HCT116 (cell line): ENCODE measurements around the gene CGA. TPM values are rescaled to one million over a fixed set of nuclear protein-coding genes. Genes with fewer than 3 reads are reported as not detected.

Experiments
- ATAC-seq: fragments of 200-7000 bp; cut with Tn5 transposase; 2 replicates; pipeline ENCODE4 v1.9.1; 2020; ENCODE audit warnings: mild to moderate bottlenecking, moderate library complexity
- BruUV-seq: library from RNA; stranded (reverse); fragments of 400-500 nt; replicated peaks from 2 replicates; lab custom pipeline; 2021; lab: Mats Ljungman, UMichigan
- CTCF ChIA-PET: fragments of 300-600 bp; sonication (Branson Sonifier 250); formaldehyde crosslinking; loops from one replicate; lab custom pipeline; 2021; ENCODE audit warnings: antibody characterized with exemption; lab: Charles Lee
- POLR2A ChIA-PET: fragments of 300-600, 350-600 bp; sonication (Branson Sonifier 250); formaldehyde crosslinking; loops from one replicate; lab custom pipeline; 2021; ENCODE audit warnings: antibody characterized with exemption; lab: Charles Lee
- RAD21 ChIA-PET, 2 experiments: fragments of 300-600 bp; sonication (Branson Sonifier 250); formaldehyde crosslinking; loops; one replicate each; lab custom pipeline; 2023; ENCODE audit warnings: low total read pairs in 2 of 2; ENCODE audit not compliant: uncharacterized antibody in 2 of 2, unreplicated experiment in 2 of 2, low non-redundant PET in 1 of 2; lab: Charles Lee
- DNase-seq: peaks from one replicate; pipeline ENCODE4 v3.0.0-alpha.2; 2010; ENCODE audit warnings: low read depth, low spot score
- H2AFZ ChIP-seq: fragments of 200-600 bp; shearing (Covaris generic), sonication (generic); 2 replicates; pipeline ENCODE4 v1.6.1; 2017; ENCODE audit warnings: low read depth, mixed run types, mixed read lengths, antibody characterized with exemption, low read length; ENCODE audit not compliant: poor library complexity, severe bottlenecking
- H3K27ac ChIP-seq: 2 replicates; pipeline ENCODE4 v1.5.1; 2012; ENCODE audit warnings: low read depth, low read length
- H3K27me3 ChIP-seq: fragments of 200-600 bp; sonication (generic); 2 replicates; pipeline ENCODE4 v1.6.1; 2016; ENCODE audit warnings: mixed run types, low read length, mixed read lengths; ENCODE audit not compliant: insufficient read depth
- H3K36me3 ChIP-seq, 2 experiments: fragments of 200-500 bp in 1 of 2; fragments of 200-600 bp in 1 of 2; sonication (Bioruptor generic) in 1 of 2; sonication (generic) in 1 of 2; 2 replicates each; pipeline versions ENCODE4 v1.5.1 to v1.6.1; 2014 to 2016; ENCODE audit warnings: low read length in 2 of 2, inconsistent platforms in 1 of 2, mixed read lengths in 1 of 2, mixed run types in 1 of 2; ENCODE audit not compliant: insufficient read depth in 2 of 2, control insufficient read depth in 1 of 2
- H3K4me1 ChIP-seq, 2 experiments: fragments of 200-600 bp in 1 of 2; sonication (generic) in 1 of 2; 2 replicates each; pipeline versions ENCODE4 v1.5.1 to v1.6.1; 2012 to 2017; ENCODE audit warnings: low read length in 2 of 2, inconsistent platforms in 1 of 2, mild to moderate bottlenecking in 1 of 2, mixed read lengths in 1 of 2, mixed run types in 1 of 2, moderate library complexity in 1 of 2; ENCODE audit not compliant: insufficient read depth in 2 of 2, control insufficient read depth in 1 of 2
- H3K4me2 ChIP-seq: fragments of 200-600 bp; sonication (generic); 2 replicates; pipeline ENCODE4 v1.6.1; 2017; ENCODE audit warnings: mixed run types, low read length, mixed read lengths
- H3K4me3 ChIP-seq, 2 experiments: fragments of 200-600 bp in 1 of 2; sonication (generic) in 1 of 2; replicated peaks in 1 of 2; 2 replicates each; pipeline ENCODE4 v1.5.1; 2011 to 2016; ENCODE audit warnings: low read length in 2 of 2, control low read depth in 1 of 2, low read depth in 1 of 2, mild to moderate bottlenecking in 1 of 2, mixed read lengths in 1 of 2, mixed run types in 1 of 2
- H3K79me2 ChIP-seq: fragments of 200-600 bp; sonication (generic); 2 replicates; pipeline ENCODE4 v1.6.1; 2017; ENCODE audit warnings: mild to moderate bottlenecking, mixed run types, low read length, moderate library complexity, mixed read lengths; ENCODE audit not compliant: insufficient read depth
- H3K9ac ChIP-seq: fragments of 200-600 bp; sonication (generic); 2 replicates; pipeline ENCODE4 v1.6.1; 2016; ENCODE audit warnings: low read length, mixed read lengths
- H3K9me2 ChIP-seq: fragments of 200-600 bp; sonication (generic), shearing (Covaris generic); 2 replicates; pipeline ENCODE4 v1.6.1; 2017; ENCODE audit warnings: mixed run types, mild to moderate bottlenecking, moderate library complexity; ENCODE audit not compliant: insufficient read depth
- H3K9me3 ChIP-seq, 2 experiments: fragments of 200-500 bp in 1 of 2; fragments of 200-600 bp in 1 of 2; sonication (Bioruptor generic) in 1 of 2; sonication (generic) in 1 of 2; 2 replicates each; pipeline ENCODE4 v1.6.1; 2014 to 2017; ENCODE audit warnings: low read length in 2 of 2, mixed read lengths in 2 of 2, inconsistent platforms in 1 of 2, low read depth in 1 of 2, mild to moderate bottlenecking in 1 of 2, mixed run types in 1 of 2, moderate library complexity in 1 of 2; ENCODE audit not compliant: control insufficient read depth in 1 of 2, insufficient read depth in 1 of 2
- H4K20me1 ChIP-seq: fragments of 200-600 bp; sonication (generic), shearing (Covaris generic); 2 replicates; pipeline ENCODE4 v1.6.1; 2017; ENCODE audit warnings: mixed run types, mild to moderate bottlenecking, moderate library complexity; ENCODE audit not compliant: insufficient read depth
- EGR1 ChIP-seq: IDR thresholded peaks from 2 replicates; pipeline ENCODE4 v1.6.1; 2012; ENCODE audit warnings: low read depth
- EZH2 ChIP-seq: fragments of 200-600 bp; sonication (generic); IDR thresholded peaks from 2 replicates; pipeline ENCODE4 v1.6.1; 2017; ENCODE audit warnings: antibody characterized with exemption, mixed run types
- EZH2phosphoT487 ChIP-seq: fragments of 200-600 bp; IDR thresholded peaks from 2 replicates; pipeline ENCODE4 v1.6.1; 2018; ENCODE audit warnings: antibody characterized with exemption, borderline replicate concordance
- FOSL1 ChIP-seq: IDR thresholded peaks from 2 replicates; pipeline ENCODE4 v1.6.1; 2012; ENCODE audit warnings: low read depth
- JUND ChIP-seq: IDR thresholded peaks from 2 replicates; pipeline ENCODE4 v1.6.1; 2012
- POLR2A ChIP-seq: IDR thresholded peaks from 2 replicates; pipeline ENCODE4 v1.7.0; 2011; ENCODE audit warnings: borderline replicate concordance; ENCODE audit not compliant: insufficient read depth, insufficient read length; ENCODE audit errors: extremely low read depth
- RAD21 ChIP-seq: IDR thresholded peaks from 2 replicates; pipeline ENCODE4 v1.6.1; 2012; ENCODE audit warnings: low read depth, mild to moderate bottlenecking
- SIN3A ChIP-seq: IDR thresholded peaks from 2 replicates; pipeline ENCODE4 v1.6.1; 2012; ENCODE audit warnings: low read depth
- SP1 ChIP-seq: IDR thresholded peaks from 2 replicates; pipeline ENCODE4 v1.6.1; 2012; ENCODE audit warnings: low read depth
- TCF7L2 ChIP-seq: IDR thresholded peaks from 2 replicates; pipeline ENCODE4 v1.7.0; 2011; ENCODE audit warnings: borderline replicate concordance, inconsistent platforms; ENCODE audit not compliant: insufficient read depth, insufficient read length; ENCODE audit errors: extremely low read depth
- intact Hi-C: fragments of 100-400 bp; cut with micrococcal nuclease; formaldehyde crosslinking; loops from 2 replicates; pipeline ENCODE4 v1.10.0; 2022
- total RNA-seq: library from RNA; stranded (reverse); gene quantifications from one replicate; pipeline ENCODE4 v1.2.1, GENCODE V29; 2021; ENCODE audit not compliant: unreplicated experiment
- TF ChIP-seq, protein P1 (sequence below): IDR thresholded peaks from 2 replicates; pipeline ENCODE4 v1.6.1; 2011; ENCODE audit warnings: mild to moderate bottlenecking, low read length, moderate library complexity; ENCODE audit not compliant: insufficient replicate concordance; ENCODE audit errors: extremely low read depth
- TF ChIP-seq, protein P2 (sequence below): IDR thresholded peaks from 2 replicates; pipeline ENCODE4 v1.6.1; 2012
- TF ChIP-seq, protein P3 (sequence below), 3 experiments: fragments of 200-600 bp in 1 of 3; sonication (generic) in 1 of 3; IDR thresholded peaks in 2 of 3; conservative IDR thresholded peaks in 1 of 3; 2 replicates each; pipeline ENCODE4 v1.5.1; 2012 to 2017; ENCODE audit warnings: low read depth in 2 of 3, low read length in 2 of 3, antibody characterized with exemption in 1 of 3, borderline replicate concordance in 1 of 3, control low read depth in 1 of 3, mild to moderate bottlenecking in 1 of 3, mixed read lengths in 1 of 3, mixed run types in 1 of 3, moderate library complexity in 1 of 3; ENCODE audit not compliant: insufficient read depth in 1 of 3

The CGA gene
- total RNA-seq, 1 experiment from 2014 or later = not detected

DNA sequence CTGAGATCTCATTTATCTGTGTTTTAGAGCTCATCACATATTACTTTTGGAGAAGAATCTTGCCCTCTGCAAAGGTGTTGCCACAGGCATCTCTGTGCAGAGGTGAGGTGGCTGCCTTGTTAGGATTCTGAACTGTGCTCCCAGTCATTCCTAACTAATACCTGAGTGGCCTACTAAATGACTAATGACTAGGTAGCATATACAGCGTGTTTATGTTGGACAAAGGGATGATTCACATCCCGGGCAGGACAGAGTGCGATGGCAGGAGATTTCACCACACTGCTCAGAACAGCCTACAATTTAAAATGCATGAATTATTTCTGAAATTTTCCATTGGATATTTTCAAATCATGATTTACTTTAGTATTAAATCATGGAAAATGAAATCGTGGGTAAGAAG lies 23.1 kb upstream of the CGA start:
- H3K4me1 ChIP-seq = peaks cover 0 to 5% of the 10 kb centered on the region in 2 experiments; a peak in 1 of 4 replicates
- ATAC-seq (peak; percentile 61; the same call in 1 of the 2 replicates), DNase-seq (peak; percentile 6)
- H4K20me1 ChIP-seq = no peaks in the 10 kb centered on the region
- no peak overlapping the region for H2AFZ ChIP-seq
- no peak overlapping the region for H3K4me2 ChIP-seq
- H3K4me3 ChIP-seq = no peak overlapping the region
- H3K9me3 ChIP-seq = no peaks in the 10 kb centered on the region
- ChIA-PET RAD21 (no interaction called here), POLR2A (no interaction called here), CTCF (interaction anchor here (1.4 kb wide), 1 partner anchor 21 kb away, joined by 4 read pairs; no protein-coding TSS in a partner anchor)
- H3K79me2 ChIP-seq = no peaks in the 10 kb centered on the region
- no peak overlapping the region for H3K9ac ChIP-seq
- no peak for TF ChIP-seq RAD21
- TF ChIP-seq, protein P1, sequence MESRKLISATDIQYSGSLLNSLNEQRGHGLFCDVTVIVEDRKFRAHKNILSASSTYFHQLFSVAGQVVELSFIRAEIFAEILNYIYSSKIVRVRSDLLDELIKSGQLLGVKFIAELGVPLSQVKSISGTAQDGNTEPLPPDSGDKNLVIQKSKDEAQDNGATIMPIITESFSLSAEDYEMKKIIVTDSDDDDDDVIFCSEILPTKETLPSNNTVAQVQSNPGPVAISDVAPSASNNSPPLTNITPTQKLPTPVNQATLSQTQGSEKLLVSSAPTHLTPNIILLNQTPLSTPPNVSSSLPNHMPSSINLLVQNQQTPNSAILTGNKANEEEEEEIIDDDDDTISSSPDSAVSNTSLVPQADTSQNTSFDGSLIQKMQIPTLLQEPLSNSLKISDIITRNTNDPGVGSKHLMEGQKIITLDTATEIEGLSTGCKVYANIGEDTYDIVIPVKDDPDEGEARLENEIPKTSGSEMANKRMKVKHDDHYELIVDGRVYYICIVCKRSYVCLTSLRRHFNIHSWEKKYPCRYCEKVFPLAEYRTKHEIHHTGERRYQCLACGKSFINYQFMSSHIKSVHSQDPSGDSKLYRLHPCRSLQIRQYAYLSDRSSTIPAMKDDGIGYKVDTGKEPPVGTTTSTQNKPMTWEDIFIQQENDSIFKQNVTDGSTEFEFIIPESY = no peak
- TF ChIP-seq, all 23 proteins: peak for 0
- Histone ChIP-seq H3K27me3 (no peaks in the 10 kb centered on the region), H3K36me3 (no peaks in the 10 kb centered on the region), H3K9me2 (no peaks in the 10 kb centered on the region), H3K27ac (no peak overlapping the region)
- no TSS peak for BruUV-seq
- intact Hi-C loops = no loop called here

DNA sequence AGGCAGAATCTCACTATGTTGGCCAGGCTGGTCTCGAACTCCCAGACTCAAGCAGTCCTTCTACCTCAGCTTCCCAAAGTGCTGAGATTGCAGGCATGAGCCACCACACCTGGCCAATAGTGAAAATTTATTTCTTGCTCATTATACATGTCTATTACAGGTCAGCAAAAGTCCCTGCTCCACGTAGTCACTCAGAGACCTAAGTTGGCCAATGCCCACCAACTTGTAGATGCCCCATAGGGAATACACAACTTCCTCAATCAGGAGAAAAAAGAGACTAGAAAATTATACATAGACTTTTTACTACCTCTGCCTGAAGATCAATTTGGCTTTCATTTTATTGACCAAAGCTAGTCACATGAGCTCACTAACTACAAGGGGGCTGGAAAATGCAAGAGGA lies 22.0 kb upstream of the CGA start:
- POLR2A ChIA-PET = no interaction called here
- DNase-seq (no peak), ATAC-seq (no peak)
- peaks cover 0 to 5% of the 10 kb centered on the region in 2 experiments; a peak in 1 of 4 replicates for H3K4me1 ChIP-seq
- intact Hi-C loops = no loop called here
- no peaks in the 10 kb centered on the region for H3K9me2 ChIP-seq
- H2AFZ ChIP-seq = no peak overlapping the region
- no peak overlapping the region for H3K9ac ChIP-seq
- RAD21 ChIA-PET = interaction anchor here in 1 of 2 experiments (0.6 kb wide), 1 partner anchor 51 kb away, joined by 4 read pairs; no protein-coding TSS in a partner anchor
- H3K4me2 ChIP-seq = no peak overlapping the region
- H3K36me3 ChIP-seq = no peaks in the 10 kb centered on the region
- no peak overlapping the region for H3K4me3 ChIP-seq
- H3K27me3 ChIP-seq = no peaks in the 10 kb centered on the region
- H4K20me1 ChIP-seq = no peaks in the 10 kb centered on the region
- BruUV-seq = no TSS peak
- no peak overlapping the region for H3K27ac ChIP-seq
- H3K9me3 ChIP-seq = no peaks in the 10 kb centered on the region
- H3K79me2 ChIP-seq = no peaks in the 10 kb centered on the region
- CTCF ChIA-PET = interaction anchor here (0.9 to 1.4 kb wide), 2 partner anchors 22 to 38 kb away, joined by 3 to 4 read pairs; no protein-coding TSS in a partner anchor
- TF ChIP-seq, protein P2, sequence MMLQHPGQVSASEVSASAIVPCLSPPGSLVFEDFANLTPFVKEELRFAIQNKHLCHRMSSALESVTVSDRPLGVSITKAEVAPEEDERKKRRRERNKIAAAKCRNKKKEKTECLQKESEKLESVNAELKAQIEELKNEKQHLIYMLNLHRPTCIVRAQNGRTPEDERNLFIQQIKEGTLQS = no peak
- TF ChIP-seq SP1 (no peak), EZH2 (no peak), POLR2A (no peak), JUND (no peak), FOSL1 (no peak), EZH2phosphoT487 (no peak), SIN3A (no peak), TCF7L2 (no peak), EGR1 (no peak)
- TF ChIP-seq, protein P3, sequence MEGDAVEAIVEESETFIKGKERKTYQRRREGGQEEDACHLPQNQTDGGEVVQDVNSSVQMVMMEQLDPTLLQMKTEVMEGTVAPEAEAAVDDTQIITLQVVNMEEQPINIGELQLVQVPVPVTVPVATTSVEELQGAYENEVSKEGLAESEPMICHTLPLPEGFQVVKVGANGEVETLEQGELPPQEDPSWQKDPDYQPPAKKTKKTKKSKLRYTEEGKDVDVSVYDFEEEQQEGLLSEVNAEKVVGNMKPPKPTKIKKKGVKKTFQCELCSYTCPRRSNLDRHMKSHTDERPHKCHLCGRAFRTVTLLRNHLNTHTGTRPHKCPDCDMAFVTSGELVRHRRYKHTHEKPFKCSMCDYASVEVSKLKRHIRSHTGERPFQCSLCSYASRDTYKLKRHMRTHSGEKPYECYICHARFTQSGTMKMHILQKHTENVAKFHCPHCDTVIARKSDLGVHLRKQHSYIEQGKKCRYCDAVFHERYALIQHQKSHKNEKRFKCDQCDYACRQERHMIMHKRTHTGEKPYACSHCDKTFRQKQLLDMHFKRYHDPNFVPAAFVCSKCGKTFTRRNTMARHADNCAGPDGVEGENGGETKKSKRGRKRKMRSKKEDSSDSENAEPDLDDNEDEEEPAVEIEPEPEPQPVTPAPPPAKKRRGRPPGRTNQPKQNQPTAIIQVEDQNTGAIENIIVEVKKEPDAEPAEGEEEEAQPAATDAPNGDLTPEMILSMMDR (IDR thresholded peaks at IDR 0.05 in 2 of 3, conservative IDR thresholded peaks at IDR 0.05 in 1 of 3; ENCODE audit: borderline replicate concordance in 1 of 3, insufficient read depth in 1 of 3, low read depth in 2 of 3, low read length in 2 of 3) = no peak
